RKO (cell line): ENCODE data around the gene RNF207.

Source experiments
- DNase-seq: peaks from one replicate; pipeline ENCODE4 v3.0.0-alpha.2; 2016; ENCODE audit warnings: low spot score

RNF207 gene

GRCh38 chr1:6249739-6250689 lies 44.1 kb downstream of the RNF207 start:
- DNase-seq = no peak

DNA sequence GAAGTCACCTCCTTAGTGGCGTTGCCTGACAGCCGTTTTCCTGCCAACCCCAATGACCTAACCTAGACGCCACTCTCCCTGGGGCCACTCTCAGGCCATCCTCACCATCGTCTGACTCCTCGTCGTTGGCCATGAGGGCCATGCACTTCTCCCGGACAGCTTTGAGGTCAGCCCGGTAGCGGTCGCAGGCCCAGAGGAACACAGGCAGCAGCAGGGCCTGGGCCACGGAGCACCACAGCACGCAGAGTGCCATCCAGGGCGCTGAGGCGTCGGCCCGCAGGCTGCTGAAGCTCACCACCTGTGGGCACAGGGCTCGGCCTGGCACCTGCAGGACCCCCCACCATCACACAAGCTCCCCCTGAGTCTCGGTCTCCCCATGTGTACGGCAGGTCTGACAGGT lies 45.3 kb downstream of the RNF207 start:
- DNase-seq = no peak

DNA sequence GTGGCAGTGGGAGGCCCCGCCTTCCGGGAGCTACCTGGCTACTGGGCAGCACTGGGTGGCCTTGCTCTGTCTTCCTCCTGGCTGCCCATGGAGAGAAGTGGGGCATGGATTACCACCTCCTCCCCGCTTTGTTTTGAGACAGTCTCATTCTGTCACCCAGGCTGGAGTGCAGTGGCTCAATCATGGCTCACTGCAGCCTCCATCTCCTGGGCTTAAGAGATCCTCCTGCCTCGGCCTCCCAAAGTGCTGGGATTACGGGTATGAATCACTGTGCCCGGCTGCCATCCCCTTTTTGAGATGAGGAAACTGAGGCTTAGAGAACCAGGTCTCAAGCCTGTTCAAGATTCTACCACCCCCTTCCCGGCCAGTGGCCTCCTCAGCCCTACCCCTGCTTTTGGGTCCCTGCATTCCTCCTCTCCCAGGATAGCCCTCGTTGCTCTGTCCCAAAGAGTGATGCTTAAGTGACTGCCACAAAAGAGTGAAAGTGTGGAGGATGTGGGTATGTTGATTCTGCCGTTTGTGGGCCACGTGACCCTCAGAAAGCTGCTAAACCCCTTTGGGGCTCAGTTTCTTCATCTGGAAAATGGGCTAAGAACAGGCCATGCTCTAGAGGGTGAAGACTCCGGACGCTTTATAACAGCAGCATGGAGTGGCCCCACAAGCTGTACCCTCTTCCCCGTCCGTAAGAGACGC lies 45.9 kb downstream of the RNF207 start:
- no peak for DNase-seq

- no peak for DNase-seq
These were observed 46.4 kb downstream of the RNF207 start for GRCh38 chr1:6252374-6252710.

GRCh38 chr1:6253380-6253779 lies 47.5 kb downstream of the RNF207 start:
- no peak for DNase-seq

DNA sequence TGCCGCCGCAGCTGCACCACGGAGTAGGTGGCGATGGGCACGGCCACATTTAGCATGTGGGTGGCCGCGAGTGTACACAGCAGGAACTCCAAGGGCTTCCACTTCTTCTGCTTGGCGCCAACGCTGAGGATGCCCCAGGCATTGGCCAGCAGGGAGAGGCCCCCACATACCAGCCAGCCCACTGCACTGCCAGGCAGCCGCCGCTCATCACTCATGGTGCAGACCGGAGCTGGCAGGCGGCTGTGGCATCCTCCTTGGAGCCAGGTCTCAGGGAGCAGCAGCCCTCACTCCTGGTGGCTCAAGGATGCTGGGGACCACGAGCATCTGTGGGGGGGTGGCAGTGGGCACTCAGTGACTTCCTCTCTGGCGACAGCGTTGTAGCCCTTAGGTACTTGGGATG lies 48.8 kb downstream of the RNF207 start:
- DNase-seq = no peak

DNA sequence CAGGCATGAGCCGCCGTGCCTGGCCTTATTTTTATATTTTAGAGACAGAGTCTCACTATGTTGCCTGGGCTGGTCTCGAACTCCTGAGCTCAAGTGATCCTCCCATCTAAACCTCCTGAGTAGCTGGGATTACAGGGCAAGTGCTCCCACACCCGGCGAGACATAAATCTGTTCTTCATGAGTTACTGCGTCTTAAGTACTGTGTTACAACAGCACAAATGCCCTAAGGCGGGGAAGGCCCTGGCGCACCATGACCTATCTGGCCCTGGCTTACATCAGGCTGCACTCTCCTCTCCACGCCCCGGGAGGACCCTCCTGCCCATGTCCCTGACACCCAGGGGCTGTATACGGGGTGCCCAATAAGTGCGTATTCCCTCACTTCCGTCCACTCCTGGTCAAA lies 50.7 kb downstream of the RNF207 start:
- DNase-seq = no peak

GRCh38 chr1:6257541-6258069 lies 51.7 kb downstream of the RNF207 start:
- DNase-seq = no peak

DNA sequence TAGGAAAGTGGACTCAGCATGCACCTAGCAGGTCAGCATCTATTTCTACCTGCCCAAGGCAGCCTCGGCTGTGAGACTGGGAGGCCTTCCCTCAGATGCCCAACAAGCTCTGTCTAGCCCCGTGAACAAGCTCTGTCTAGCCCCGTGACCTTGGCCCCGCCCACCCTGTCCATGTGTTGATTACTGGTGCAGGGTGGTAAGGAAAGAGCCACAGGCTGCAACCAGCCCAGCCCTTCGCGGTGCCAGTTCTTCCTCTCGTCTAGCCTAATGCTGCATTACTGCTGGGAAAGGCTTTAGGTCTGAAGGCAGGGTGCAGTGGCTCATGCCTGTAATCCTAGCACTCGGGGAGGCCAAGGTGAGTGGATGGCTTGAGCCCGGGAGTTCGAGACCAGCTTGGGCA lies 52.8 kb downstream of the RNF207 start:
- no peak for DNase-seq

GRCh38 chr1:6259491-6260362 lies 53.8 kb downstream of the RNF207 start:
- DNase-seq = peak; percentile 84

DNA sequence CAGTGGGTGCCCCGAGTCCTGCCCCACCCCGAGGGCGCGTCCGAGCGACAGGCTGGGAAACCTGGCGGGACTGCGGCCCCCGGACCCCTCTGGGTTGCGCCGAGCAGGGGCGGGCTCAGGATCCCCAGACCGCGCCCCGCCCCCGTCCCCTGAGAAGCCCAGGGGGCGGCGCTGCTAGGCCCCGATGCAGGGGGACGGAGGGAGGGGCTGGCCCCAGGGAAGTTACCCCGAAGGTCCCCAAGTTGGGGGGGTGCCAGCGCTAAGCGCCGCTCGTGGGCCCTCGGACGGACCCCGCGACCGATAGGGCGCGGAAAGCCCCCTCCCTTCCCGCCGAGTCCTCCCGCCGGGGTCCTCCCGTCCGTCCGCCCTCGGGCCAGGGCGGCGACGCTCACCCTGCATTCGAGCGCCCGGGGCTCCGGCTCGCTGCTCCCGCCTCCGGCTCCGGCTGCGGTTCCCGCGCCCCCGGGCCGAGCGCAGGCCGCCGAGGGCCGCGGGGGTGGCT lies 54.6 kb downstream of the RNF207 start:
- DNase-seq = peak; percentile 42

DNA sequence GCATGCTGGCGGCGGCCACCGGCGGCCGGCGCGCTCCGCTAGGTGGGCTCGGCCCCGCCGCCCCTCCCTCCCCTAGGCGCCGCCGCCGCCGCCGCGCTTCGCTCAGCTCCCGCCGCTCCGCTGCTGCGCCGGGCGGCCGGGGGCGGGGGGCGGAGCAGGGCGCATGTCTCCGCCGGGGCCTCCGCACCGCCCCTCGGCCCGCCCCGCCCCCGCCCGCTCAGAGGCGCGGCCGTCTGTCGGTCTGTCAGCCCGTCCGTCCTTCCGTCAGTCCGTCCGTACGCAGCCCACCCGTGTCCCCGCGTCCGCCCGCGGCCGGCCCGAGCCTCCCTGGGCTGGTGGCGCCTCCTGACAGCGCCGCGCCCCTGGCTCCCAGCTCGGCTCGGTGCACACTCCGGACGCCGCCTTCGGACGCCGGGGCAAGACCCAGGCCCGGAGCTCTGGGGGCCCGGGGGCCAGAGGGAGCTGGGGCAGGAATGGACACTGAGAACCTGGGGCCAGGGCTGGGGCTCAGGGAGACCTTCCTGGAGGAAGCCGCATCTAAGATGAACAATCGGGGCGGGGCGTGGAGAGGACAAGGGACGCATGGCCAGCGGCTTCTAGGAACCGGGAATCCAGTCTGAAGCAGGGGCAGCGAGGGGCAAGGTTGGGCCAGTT lies 55.2 kb downstream of the RNF207 start, which contains the start of gene GPR153:
Gene GPR153 (minus strand): TSS at position 138 of the 654 bp plus-strand sequence. CDS start 6,193 bp downstream, outside the sequence.
- peak; percentile 62 for DNase-seq

DNA sequence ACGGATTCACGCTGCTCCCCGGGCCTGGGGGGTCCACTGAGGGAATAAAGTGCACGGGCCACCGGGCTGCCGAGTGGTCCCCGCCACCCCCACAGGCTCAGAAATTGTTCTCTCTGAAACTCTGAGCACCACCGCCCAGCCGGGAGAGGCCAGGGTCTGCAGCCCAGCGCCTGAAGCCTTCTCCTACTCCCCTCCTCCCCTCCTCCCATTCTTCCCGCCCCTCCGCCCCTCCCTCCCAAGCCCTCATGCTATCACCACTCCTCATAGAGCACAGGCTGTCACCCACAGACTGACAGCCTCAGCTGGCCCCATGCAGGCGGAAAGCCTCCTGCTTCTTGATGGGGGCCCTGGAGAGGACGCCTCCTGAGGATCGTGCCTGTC lies 55.7 kb downstream of the RNF207 start:
- no peak for DNase-seq

DNA sequence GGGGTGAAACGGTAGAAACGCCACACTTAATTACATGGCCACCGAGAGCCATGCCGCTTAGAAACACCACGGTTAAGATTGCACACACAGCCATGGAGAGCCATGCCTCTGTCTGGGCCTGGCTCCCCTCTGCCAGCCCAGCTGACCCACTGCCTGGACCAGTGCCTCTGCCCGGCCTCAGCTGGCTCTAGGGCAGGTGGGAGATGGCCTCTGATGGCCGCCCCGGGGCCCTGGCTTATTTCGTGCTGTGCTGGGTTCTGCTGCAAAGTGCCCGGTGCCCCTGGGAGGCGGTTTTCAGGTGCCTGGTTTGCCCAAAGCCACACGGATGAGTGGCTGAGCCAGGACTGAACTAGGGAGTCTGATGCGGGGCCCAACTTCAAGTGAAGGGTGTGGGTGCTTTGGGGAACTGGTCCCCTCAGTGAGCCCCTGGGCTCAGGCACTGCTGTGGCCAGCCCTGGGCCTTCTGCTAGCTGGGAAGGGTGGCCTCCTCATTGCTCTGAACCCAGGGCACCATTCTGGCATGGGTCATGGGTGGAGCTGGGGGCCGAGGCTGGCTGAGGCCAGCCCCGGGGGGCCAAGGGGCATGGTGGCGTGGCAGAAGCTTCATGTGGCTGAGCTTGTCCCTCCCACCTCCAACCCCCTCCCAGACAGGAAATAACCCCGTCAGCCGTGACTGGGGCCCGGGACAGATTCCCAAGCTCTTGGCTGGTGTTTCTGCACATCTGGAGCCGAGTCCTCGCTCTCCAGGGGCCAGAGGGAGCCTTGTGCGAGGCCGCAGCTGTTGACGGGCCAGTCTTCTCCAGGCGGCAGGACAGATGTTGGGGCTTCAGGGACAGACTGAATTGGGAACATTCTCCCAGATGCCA lies 56.9 kb downstream of the RNF207 start:
- no peak for DNase-seq

DNA sequence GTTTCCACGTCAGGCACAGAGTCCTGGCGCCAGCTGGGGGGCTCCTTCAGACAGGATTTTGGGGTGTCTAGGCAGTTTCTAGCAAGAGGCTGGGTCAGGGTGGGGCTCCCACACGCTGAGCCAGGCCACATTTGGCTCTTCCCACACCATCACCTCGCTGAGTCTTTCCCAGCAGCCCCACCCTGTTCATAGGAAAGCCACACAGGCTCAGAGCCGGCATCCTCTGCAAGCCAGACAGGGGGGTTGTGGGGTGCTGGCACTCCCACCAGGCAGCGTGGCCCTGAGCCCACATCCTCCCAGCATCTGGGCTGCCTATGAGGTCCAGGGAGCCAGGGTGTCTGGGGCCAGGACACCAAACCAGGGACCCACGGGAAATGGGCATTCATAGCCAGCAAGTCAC lies 57.8 kb downstream of the RNF207 start:
- DNase-seq = no peak

DNA sequence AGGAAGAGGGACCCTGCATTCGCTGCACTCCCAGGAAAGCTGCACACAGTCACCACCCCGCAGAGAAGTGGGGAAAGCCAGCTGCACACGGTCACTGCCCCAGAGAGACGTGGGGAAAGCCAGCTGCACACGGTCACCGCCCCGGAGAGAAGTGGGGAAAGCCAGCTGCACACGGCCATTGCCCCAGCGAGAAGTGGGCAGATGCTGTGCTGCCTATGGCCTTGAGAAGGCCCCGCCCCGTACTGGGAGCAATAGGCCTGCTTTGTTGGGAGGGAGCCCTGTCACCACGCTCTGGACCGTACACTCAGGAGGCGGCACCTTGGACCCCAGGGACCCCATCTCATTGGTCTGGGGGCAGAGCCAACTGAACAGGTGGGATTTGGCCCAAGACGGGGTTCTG lies 59.2 kb downstream of the RNF207 start:
- no peak for DNase-seq

GRCh38 chr1:6266641-6267040 lies 60.7 kb downstream of the RNF207 start:
- DNase-seq = no peak

GRCh38 chr1:6267686-6268322 lies 61.9 kb downstream of the RNF207 start:
- no peak for DNase-seq

- DNase-seq = no peak
These were observed 62.5 kb downstream of the RNF207 start for GRCh38 chr1:6268415-6268814.

DNA sequence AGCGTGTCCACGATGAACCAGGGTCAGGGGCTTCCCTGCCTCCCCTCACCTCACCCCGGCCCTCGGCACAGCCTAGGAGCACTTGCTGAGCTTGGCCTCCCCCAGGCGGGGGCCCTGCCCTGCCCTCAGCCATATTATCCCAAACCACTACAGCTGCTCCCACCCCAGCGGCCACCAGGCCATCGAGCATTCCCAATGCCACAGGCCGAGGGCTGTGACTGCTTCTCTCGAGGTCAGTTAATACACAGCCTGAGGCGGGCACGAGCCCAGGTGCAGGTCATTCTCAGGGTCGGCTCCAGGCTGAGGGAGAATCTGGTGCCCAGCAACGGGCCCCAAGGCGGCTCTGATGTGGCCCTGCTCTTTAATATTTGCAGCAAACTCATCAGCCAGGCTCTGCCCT lies 63.4 kb downstream of the RNF207 start:
- DNase-seq = no peak
